Astrocyte of the spinal cord (primary cell): ENCODE data around the gene ZFPM1.

ENCODE experiments used
- DNase-seq: peaks from one replicate; pipeline ENCODE4 v3.0.0; 2011; ENCODE audit warnings: low read depth, low spot score
- H3K4me3 ChIP-seq: 2 replicates; pipeline ENCODE4 v1.5.1; 2011; ENCODE audit warnings: low read depth, mild to moderate bottlenecking, low read length, moderate library complexity
- in situ Hi-C: cut with HindIII; loops from 2 replicates; pipeline ENCODE4 v1.10.0; 2017; ENCODE audit warnings: low sequenced_read_pairs
- TF ChIP-seq, protein P1 (sequence below): IDR thresholded peaks from 2 replicates; pipeline ENCODE4 v1.5.1; 2012; ENCODE audit warnings: low read depth, mild to moderate bottlenecking, low read length, inconsistent platforms

The ZFPM1 gene

DNA sequence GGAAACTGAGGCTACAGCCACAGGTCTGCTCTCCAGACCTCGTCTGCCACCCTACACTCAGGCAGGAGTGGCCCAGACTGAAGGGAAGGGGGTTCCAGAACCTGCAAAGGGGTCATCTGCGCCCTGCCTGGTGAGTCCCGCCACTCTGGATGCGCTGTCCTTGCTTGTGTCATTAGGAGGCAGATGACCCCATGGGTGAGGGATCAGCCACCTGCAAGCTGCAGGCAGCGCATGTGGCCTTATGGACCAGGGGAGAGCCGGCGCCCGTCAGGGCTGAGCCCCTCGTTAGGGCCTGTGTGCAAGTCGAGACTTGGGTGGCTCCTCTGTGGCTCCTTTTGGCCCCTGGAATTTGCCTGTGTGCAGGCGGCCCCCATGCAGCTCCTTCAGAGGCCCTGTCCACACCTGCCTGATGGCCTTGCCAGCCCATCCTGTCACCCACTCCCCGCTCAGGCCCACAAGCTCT is 5.7 kb downstream of the ZFPM1 start:
- H3K4me3 ChIP-seq, result no peak overlapping the region
- in situ Hi-C loops, result no loop called here
- TF ChIP-seq, protein P1, sequence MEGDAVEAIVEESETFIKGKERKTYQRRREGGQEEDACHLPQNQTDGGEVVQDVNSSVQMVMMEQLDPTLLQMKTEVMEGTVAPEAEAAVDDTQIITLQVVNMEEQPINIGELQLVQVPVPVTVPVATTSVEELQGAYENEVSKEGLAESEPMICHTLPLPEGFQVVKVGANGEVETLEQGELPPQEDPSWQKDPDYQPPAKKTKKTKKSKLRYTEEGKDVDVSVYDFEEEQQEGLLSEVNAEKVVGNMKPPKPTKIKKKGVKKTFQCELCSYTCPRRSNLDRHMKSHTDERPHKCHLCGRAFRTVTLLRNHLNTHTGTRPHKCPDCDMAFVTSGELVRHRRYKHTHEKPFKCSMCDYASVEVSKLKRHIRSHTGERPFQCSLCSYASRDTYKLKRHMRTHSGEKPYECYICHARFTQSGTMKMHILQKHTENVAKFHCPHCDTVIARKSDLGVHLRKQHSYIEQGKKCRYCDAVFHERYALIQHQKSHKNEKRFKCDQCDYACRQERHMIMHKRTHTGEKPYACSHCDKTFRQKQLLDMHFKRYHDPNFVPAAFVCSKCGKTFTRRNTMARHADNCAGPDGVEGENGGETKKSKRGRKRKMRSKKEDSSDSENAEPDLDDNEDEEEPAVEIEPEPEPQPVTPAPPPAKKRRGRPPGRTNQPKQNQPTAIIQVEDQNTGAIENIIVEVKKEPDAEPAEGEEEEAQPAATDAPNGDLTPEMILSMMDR, result no peak
- DNase-seq, result no peak

DNA sequence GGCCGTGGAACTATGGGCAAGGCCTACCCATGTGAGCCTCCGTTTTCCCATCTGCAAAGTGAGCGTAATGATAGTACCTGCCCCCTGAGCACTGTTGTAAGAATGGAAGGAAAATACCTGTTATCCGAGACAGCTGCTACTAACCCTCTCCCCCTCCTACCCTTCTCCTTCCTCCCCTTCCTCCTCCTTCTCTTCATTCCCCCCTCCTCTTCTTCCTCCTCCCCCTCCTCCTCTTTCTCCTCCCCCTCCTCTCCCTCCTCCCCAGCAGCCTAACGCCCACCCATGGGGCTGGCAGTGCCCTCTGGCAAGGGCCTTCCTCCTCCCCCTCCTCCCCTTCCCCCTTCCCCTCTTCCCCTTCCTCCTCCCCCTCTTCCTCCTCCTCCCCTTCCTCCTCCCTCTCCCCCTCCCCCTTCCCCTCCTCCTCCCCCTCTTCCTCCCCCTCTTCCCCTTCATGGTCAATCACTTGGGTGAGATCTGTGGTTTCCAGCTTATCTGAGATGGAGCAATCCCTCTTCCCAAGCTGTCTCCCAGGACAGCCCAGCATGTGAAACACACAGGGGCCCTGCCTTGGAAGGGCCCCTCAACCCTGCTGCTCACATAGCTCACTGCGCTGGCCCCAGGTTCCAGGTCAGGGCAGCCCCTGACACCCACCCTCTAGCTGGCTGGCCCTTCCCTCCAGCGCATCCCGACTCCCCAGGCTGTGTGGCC is 6.4 kb downstream of the ZFPM1 start:
- H3K4me3 ChIP-seq, result no peak overlapping the region
- TF ChIP-seq, protein P1, result no peak
- in situ Hi-C loops, result no loop called here
- no peak for DNase-seq

DNA sequence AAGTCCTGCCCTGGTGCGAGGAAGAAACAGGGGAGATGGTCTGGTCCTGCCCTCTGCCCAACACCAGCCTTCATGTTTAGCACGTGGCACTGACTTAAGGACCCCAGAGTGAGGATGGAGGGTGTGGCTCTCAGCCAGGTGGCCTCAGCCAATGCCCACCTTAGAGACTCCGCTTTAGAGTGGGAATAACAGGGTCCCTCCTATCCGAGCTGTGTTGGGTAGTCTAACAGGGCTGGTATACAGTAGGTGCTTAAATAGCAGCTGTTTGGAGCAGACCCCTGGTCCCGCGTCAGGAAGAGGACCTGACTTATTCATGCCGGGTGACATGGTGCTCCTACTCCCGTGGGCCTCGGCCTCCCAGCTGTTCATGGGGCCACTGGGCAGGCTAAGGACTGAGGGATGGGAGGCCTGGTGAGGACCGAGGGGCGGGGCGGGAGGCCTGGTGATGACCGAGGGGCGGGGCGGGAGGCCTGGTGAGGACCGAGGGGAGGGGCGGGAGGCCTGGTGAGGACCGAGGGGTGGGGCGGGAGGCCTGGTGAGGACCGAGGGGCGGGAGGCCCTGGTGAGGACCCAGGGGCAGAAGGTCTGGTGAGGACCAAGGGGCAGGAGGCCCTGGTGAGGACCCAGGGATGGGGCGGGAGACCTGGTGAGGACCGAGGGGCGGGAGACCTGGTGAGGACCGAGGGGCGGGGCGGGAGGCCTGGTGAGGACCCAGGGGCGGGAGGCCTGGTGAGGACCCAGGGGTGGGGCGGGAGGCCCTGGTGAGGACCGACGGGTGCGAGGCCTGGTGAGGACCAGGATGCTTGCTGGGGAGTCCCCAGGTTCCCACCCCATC is 7.6 kb downstream of the ZFPM1 start:
- TF ChIP-seq, protein P1, result no peak
- DNase-seq, result no peak
- in situ Hi-C loops, result no loop called here
- no peak overlapping the region for H3K4me3 ChIP-seq

DNA sequence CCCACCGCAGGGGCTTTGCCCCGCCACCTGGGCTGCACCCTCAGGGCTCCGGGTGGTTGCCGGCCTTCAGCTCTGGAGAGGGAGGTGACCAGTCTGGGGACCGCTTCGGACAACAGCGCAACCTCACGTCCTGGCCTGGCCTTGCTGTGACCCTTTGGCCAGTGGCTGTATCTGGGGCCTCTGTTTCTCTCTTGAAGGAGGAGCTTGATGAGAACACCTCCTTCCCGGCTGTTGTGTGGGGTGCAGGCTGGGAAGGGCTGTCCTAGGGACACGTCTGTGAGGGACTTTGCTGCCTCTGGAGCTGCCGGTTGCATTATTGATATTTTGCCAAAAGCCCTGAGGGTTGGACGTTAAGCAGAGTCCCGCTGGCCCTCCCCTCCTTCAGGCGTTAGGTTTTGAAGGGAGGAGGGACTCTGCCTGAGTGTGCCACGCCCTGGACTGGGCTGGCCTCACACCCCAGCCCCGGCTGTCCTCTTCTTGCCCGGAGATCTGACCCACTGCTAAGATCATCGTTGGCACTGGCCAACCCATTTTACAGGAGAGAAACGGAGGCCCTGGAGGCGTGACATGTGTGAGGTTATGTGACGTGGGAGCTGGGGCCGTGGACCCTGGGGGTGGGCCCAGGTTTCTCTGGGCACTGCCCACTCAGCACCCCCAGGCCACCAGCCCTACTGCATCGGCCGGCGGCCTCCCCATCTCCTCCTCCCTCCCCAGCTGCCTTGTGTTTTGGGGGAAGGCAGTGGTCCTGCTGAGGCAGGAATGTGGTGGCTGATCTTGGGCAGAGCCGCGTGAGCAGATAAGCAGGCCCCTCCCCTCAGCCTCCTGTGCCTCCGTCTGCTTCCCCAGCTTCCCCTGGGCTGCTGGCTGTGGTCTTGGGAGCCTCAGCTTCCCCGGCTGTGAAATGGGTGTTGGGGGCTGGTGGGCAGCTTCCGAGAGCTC is 8.5 kb downstream of the ZFPM1 start:
- no peak for DNase-seq
- in situ Hi-C loops, result no loop called here
- no peak overlapping the region for H3K4me3 ChIP-seq
- TF ChIP-seq, protein P1, result no peak

DNA sequence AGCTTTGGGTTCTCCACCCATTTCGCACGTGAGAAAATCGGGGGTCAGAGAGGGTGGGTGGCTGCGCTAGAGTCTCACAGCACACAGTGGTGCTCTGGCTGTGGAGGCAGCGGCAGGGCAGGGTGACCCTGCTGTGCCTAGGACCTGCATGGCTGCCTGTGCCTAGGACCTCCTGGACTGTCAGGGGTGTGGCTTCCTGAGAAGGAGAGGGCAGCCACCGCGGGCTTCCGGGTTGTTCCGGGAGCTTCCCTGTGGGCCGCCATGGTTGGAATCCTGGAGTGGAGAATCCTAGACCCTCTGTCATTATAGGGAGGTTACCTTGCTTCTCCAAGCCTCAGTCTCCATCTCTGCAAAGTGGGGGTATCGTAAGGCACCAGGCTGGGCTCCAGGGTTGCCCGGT is 9.3 kb downstream of the ZFPM1 start:
- TF ChIP-seq, protein P1, result no peak
- DNase-seq, result no peak
- no peak overlapping the region for H3K4me3 ChIP-seq
- in situ Hi-C loops, result no loop called here

DNA sequence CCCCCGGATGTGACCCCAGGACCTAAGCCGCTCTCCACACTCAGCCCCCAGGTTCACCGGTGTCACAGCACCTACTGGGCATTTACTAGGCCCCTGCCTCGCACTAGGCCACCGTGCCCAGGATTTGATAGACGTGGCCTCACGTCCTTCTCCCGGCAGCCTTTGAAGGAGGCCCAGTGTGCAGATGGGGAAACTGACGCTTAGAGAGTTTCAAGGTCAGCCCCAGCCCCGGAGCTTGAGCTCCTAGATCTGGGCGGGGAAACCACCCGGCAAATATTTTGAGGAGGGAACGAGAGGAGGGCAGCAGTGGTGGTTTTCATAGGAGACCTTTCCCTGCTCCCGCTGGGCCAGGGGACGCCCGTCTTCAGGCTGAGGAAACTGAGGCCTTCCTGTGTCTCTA is 10.3 kb downstream of the ZFPM1 start:
- H3K4me3 ChIP-seq, result no peak overlapping the region
- no peak for DNase-seq
- in situ Hi-C loops, result no loop called here
- TF ChIP-seq, protein P1, result no peak
